Hypothalamus (tissue), 51 donors: Measurements from ENCODE around the gene ABCC8.

Source experiments
- DNase-seq, 51 donors: peaks; one replicate each; lab custom pipeline; 2025; lab: John Stamatoyannopoulos, UW

ABCC8 gene

GRCh38 chr11:17368551-17368950 is 108.1 kb downstream of the ABCC8 start:
- no peak for DNase-seq

GRCh38 chr11:17366495-17366894 is 110.2 kb downstream of the ABCC8 start:
- DNase-seq: no peak

GRCh38 chr11:17354601-17354991 is 122.0 kb downstream of the ABCC8 start:
- DNase-seq: peak in 25 of 51 donors; percentile 1 to 72 (median 29)

- peak in 1 of 51 donors; percentile 25 for DNase-seq
These were observed 122.6 kb downstream of the ABCC8 start for GRCh38 chr11:17353821-17354600.

- DNase-seq: peak in 45 of 51 donors; percentile 12 to 83 (median 60)
These were observed 123.5 kb downstream of the ABCC8 start for GRCh38 chr11:17352950-17353820.

GRCh38 chr11:17351510-17352176 is 125.0 kb downstream of the ABCC8 start, which contains the start of gene NCR3LG1:
Gene NCR3LG1 (plus strand): TSS chr11:17351800. CDS start chr11:17351970, 170 bp downstream.
- peak in 33 of 51 donors; percentile 12 to 79 (median 42) for DNase-seq

- DNase-seq: no peak
These were observed 125.5 kb downstream of the ABCC8 start for GRCh38 chr11:17351172-17351509.

- no peak for DNase-seq
These were observed 126.0 kb downstream of the ABCC8 start for GRCh38 chr11:17350455-17351171.

GRCh38 chr11:17347676-17348075 is 129.0 kb downstream of the ABCC8 start:
- no peak for DNase-seq

GRCh38 chr11:17343907-17344306 is 132.7 kb downstream of the ABCC8 start:
- DNase-seq: no peak

GRCh38 chr11:17343257-17343656 is 133.4 kb downstream of the ABCC8 start:
- no peak for DNase-seq
